GM19099 (cell line): ENCODE data around the gene VEGFA.

Experiments
- POLR2A ChIP-seq: IDR thresholded peaks from 3 replicates; pipeline ENCODE4 v1.6.1; 2011; ENCODE audit warnings: low read depth; ENCODE audit not compliant: insufficient read length; ENCODE audit errors: extremely low read depth

Gene VEGFA

DNA sequence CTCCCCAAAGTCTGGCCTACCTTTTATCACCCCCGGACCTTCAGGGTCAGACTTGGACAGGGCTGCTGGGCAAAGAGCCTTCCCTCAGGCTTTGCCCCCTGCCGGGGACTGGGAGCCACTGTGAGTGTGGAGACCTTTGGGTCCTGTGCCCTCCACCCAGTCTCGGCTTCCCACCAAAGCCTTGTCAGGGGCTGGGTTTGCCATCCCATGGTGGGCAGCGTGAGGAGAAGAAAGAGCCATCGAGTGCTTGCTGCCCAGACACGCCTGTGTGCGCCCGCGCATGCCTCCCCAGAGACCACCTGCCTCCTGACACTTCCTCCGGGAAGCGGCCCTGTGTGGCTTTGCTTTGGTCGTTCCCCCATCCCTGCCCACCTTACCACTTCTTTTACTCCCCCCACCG, 10.3 kb downstream of the VEGFA start:
- no peak for TF ChIP-seq POLR2A

- no peak for TF ChIP-seq POLR2A
Measured at GRCh38 chr6:43780941-43781928, 11.2 kb downstream of the VEGFA start.

DNA sequence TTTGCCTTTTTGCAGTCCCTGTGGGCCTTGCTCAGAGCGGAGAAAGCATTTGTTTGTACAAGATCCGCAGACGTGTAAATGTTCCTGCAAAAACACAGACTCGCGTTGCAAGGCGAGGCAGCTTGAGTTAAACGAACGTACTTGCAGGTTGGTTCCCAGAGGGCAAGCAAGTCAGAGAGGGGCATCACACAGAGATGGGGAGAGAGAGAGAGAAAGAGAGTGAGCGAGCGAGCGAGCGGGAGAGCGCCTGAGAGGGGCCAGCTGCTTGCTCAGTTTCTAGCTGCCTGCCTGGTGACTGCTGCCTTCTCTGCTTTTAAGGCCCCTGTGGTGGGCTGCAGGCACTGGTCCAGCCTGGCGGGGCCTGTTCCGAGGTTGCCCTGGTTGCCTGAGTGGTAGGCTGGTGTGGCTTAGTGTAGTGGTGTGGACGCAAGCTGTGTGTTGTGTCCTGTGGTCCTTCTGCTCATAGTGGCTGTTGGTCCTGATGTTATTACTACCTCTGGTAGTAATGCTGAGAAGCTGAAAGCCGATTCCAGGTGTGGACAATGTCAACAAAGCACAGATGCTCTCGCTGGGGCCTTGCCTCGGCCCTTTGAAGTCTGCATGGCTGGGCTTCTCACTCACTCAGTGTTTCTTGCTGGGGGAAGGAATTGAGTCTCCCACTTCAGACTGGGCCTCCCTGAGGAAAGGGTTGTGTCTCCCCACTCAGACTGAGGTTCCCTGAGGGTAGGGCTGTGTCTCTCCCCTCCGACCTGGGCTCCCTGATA, 12.1 kb downstream of the VEGFA start:
- no peak for TF ChIP-seq POLR2A

GRCh38 chr6:43782764-43783513, 12.9 kb downstream of the VEGFA start:
- no peak for TF ChIP-seq POLR2A

DNA sequence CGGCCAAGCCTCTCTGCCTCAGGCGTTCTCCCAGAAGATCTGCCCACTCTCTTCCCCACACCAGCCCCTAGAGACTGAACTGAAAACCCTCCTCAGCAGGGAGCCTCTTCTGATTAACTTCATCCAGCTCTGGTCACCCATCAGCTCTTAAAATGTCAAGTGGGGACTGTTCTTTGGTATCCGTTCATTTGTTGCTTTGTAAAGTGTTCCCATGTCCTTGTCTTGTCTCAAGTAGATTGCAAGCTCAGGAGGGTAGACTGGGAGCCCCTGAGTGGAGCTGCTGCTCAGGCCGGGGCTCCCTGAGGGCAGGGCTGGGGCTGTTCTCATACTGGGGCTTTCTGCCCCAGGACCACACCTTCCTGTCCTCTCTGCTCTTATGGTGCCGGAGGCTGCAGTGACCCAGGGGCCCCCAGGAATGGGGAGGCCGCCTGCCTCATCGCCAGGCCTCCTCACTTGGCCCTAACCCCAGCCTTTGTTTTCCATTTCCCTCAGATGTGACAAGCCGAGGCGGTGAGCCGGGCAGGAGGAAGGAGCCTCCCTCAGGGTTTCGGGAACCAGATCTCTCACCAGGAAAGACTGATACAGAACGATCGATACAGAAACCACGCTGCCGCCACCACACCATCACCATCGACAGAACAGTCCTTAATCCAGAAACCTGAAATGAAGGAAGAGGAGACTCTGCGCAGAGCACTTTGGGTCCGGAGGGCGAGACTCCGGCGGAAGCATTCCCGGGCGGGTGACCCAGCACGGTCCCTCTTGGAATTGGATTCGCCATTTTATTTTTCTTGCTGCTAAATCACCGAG, 14.2 kb downstream of the VEGFA start:
- no peak for TF ChIP-seq POLR2A

- TF ChIP-seq POLR2A: no peak
Measured at GRCh38 chr6:43785220-43785752, 15.3 kb downstream of the VEGFA start.

GRCh38 chr6:43785904-43786303, 15.9 kb downstream of the VEGFA start:
- TF ChIP-seq POLR2A: no peak

GRCh38 chr6:43786664-43787329, 16.8 kb downstream of the VEGFA start:
- no peak for TF ChIP-seq POLR2A

DNA sequence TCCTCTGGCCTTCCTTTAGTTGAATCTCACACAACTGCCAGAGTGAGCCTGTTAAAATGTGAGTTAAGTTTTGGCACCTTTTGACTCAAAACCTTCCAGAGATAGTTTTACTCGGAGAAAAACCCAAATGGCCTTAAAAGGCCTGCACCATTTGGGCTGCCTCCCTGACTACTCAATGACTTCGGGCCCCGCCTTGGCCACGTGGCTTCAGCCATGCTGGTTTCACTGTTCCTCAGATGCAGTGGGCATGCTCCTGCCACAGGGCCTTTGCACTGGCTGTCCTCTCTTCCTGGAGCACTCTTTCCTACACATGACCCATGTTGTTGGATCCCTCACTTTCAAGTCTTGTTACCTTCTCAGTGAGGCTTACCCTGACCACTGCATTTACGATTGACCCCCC, 18.3 kb downstream of the VEGFA start:
- no peak for TF ChIP-seq POLR2A

GRCh38 chr6:43789447-43789846, 19.4 kb downstream of the VEGFA start:
- no peak for TF ChIP-seq POLR2A

- no peak for TF ChIP-seq POLR2A
Measured at GRCh38 chr6:43790031-43790430, 20.0 kb downstream of the VEGFA start.

GRCh38 chr6:43791745-43792422, 21.9 kb downstream of the VEGFA start:
- no peak for TF ChIP-seq POLR2A
